ENCODE data around the gene CYFIP1.

Gene CYFIP1

GRCh38 chr15:22907161-22907950, 72.8 kb downstream of the CYFIP1 start:
- FAIRE-seq: no peak
- DNase-seq (ENCODE audit: insufficient read length, low spot score): no peak
- TF ChIP-seq POLR2A (IDR thresholded peaks at IDR 0.05; ENCODE audit: low read depth, low read length): no peak

GRCh38 chr15:22904736-22905135, 75.4 kb downstream of the CYFIP1 start:
- FAIRE-seq (no peak), DNase-seq (ENCODE audit: insufficient read length, low spot score) (no peak)
- no peak for TF ChIP-seq POLR2A (IDR thresholded peaks at IDR 0.05; ENCODE audit: low read depth, low read length)

- no peak for TF ChIP-seq POLR2A (IDR thresholded peaks at IDR 0.05; ENCODE audit: low read depth, low read length)
- FAIRE-seq (no peak), DNase-seq (ENCODE audit: insufficient read length, low spot score) (no peak)
These were observed 76.1 kb downstream of the CYFIP1 start for GRCh38 chr15:22903961-22904534.

GRCh38 chr15:22903427-22903826, 76.7 kb downstream of the CYFIP1 start:
- no peak for TF ChIP-seq POLR2A (IDR thresholded peaks at IDR 0.05; ENCODE audit: low read depth, low read length)
- no peak for DNase-seq (ENCODE audit: insufficient read length, low spot score)
- FAIRE-seq: no peak

- TF ChIP-seq POLR2A (IDR thresholded peaks at IDR 0.05; ENCODE audit: low read depth, low read length): no peak
- no peak for DNase-seq (ENCODE audit: insufficient read length, low spot score)
- no peak for FAIRE-seq
These were observed 77.2 kb downstream of the CYFIP1 start for GRCh38 chr15:22902981-22903380.

- FAIRE-seq: no peak
- no peak for TF ChIP-seq POLR2A (IDR thresholded peaks at IDR 0.05; ENCODE audit: low read depth, low read length)
These were observed 77.6 kb downstream of the CYFIP1 start for GRCh38 chr15:22902578-22902977.

GRCh38 chr15:22902046-22902445, 78.1 kb downstream of the CYFIP1 start:
- DNase-seq (ENCODE audit: insufficient read length, low spot score) (no peak), FAIRE-seq (no peak)
- TF ChIP-seq POLR2A (IDR thresholded peaks at IDR 0.05; ENCODE audit: low read depth, low read length): no peak

More at GRCh38 chr15:22902578-22902977, 77.6 kb downstream of the CYFIP1 start:
- no peak for DNase-seq (ENCODE audit: insufficient read length, low spot score)

- no peak for TF ChIP-seq POLR2A (IDR thresholded peaks at IDR 0.05; ENCODE audit: low read depth, low read length)
- FAIRE-seq (no peak), DNase-seq (ENCODE audit: insufficient read length, low spot score) (peak; percentile 94)
These were observed 84.5 kb downstream of the CYFIP1 start for GRCh38 chr15:22895465-22896190.

GRCh38 chr15:22893881-22894280, 86.3 kb downstream of the CYFIP1 start:
- no peak for TF ChIP-seq POLR2A (IDR thresholded peaks at IDR 0.05; ENCODE audit: low read depth, low read length)
- DNase-seq (ENCODE audit: insufficient read length, low spot score) (no peak), FAIRE-seq (no peak)

- FAIRE-seq (no peak), DNase-seq (ENCODE audit: insufficient read length, low spot score) (no peak)
- TF ChIP-seq POLR2A (IDR thresholded peaks at IDR 0.05; ENCODE audit: low read depth, low read length): no peak
These were observed 87.1 kb downstream of the CYFIP1 start for GRCh38 chr15:22893081-22893480.

- no peak for TF ChIP-seq POLR2A (IDR thresholded peaks at IDR 0.05; ENCODE audit: low read depth, low read length)
- no peak for DNase-seq (ENCODE audit: insufficient read length, low spot score)
- FAIRE-seq: no peak
These were observed 87.8 kb downstream of the CYFIP1 start for GRCh38 chr15:22892333-22892732.

- FAIRE-seq (no peak), DNase-seq (ENCODE audit: insufficient read length, low spot score) (no peak)
- no peak for TF ChIP-seq POLR2A (IDR thresholded peaks at IDR 0.05; ENCODE audit: low read depth, low read length)
These were observed 88.5 kb downstream of the CYFIP1 start for GRCh38 chr15:22891426-22892210.

GRCh38 chr15:22890296-22890695, 89.9 kb downstream of the CYFIP1 start:
- no peak for TF ChIP-seq POLR2A (IDR thresholded peaks at IDR 0.05; ENCODE audit: low read depth, low read length)
- FAIRE-seq: no peak

More at GRCh38 chr15:22890296-22890695, 89.9 kb downstream of the CYFIP1 start:
- DNase-seq (ENCODE audit: insufficient read length, low spot score): no peak

Measured in H54 (cell line).